Stimulated activated CD4-positive, alpha-beta T cell treated with anti-CD3 and anti-CD28 coated beads, Interleukin-1b, Interleukin-23, amount 100 ng/mL, for 1 hour (primary cell): ENCODE results near the gene STUB1.

Source experiments
- DNase-seq, 2 donors: peaks; one replicate each; pipeline ENCODE4 v3.0.0-alpha.2; 2020; ENCODE audit warnings: low read depth in 2 of 2

STUB1 gene

GRCh38 chr16:667113-667779 is 13.0 kb upstream of the STUB1 start:
- no peak for DNase-seq

GRCh38 chr16:667780-668518 is 12.3 kb upstream of the STUB1 start, which contains the start of gene RHOT2:
Gene RHOT2 (plus strand): TSS chr16:668132. CDS start chr16:668200, 68 bp downstream.
- peak; percentile 80 to 88 for DNase-seq

GRCh38 chr16:668519-669171 is 11.6 kb upstream of the STUB1 start:
- no peak for DNase-seq

- DNase-seq: no peak
Observed at GRCh38 chr16:669666-670065, 10.5 kb upstream of the STUB1 start.

- no peak for DNase-seq
Observed at GRCh38 chr16:670485-671352, 9.5 kb upstream of the STUB1 start.

DNA sequence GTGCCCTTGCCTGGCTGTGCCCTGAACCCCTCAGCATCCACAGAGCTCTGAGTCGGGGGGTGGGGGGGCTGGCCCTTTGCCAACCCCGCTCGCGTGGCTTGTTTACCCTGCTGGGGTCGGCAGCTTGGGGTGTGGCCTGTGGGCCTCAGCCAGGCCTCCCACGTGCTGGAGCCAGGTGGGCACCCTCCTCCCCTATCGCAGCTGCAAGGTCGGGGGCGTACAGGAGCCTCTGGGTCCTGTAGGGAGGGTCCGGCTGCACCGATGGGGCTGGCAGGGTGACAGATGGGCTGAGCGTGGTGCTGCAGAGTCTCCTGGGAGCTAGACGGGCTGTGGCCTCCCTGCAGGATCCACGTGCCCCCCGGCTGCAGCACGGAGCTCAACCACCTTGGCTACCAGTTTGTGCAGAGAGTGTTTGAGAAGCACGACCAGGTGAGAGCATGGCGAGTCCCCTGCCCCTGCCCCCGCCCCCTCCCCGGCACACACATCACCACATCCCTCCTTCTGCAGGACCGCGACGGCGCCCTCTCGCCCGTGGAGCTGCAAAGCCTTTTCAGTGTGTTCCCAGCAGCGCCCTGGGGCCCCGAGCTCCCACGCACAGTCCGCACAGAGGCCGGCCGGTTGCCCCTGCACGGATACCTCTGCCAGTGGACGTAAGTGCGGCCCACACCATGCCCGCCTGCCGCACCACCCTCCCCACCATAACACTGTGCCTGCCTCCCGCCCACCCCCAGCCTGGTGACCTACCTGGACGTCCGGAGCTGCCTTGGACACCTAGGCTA is 8.7 kb upstream of the STUB1 start:
- no peak for DNase-seq

GRCh38 chr16:672371-672770 is 7.8 kb upstream of the STUB1 start:
- no peak for DNase-seq

DNA sequence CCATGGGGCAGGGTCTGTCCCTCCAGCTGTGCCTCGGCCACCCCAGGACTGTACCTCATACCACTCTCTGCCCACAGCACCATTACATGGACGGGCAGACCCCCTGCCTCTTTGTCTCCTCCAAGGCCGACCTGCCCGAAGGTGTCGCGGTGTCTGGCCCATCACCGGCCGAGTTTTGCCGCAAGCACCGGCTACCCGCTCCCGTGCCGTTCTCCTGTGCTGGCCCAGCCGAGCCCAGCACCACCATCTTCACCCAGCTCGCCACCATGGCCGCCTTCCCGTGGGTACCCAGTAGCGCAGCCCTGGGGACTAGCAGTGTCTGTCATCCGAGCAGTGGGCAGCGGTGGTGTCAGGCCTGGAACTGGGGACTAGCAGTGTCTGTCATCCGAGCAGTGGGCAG is 7.4 kb upstream of the STUB1 start:
- no peak for DNase-seq

- no peak for DNase-seq
Observed at GRCh38 chr16:673399-673991, 6.7 kb upstream of the STUB1 start.

DNA sequence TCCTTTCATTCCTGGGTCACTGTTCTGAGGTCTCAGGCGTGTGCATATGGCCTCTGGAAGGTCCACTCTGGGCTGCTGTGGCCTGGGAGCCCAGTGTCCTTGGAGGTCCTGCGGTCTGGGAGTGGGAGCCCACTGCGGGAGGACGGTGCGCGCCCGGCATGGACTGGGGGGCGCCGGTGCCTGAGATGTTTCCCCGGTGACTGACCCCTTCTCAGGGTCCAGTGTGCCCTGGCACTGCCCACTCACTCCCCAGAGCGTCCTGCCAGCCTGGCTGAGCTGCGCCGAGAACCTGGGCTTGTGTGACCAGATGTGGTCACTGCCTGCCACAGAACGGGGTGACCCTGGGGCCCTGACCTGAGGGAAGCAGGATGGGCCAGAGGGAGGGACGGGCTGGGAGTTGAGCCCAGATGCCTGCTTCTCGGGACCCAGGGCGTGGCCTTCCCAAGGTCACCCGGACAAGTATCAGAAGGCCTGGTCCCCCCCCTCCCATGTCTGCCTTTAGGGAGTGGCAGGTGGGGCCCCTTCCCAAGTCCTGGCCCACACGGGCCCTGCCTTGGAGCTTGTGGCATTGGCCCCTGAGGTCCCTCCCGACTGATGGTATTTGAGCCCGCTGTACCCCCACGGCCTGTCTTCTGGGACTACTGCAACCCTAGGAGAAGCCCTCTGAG is 5.9 kb upstream of the STUB1 start:
- no peak for DNase-seq

DNA sequence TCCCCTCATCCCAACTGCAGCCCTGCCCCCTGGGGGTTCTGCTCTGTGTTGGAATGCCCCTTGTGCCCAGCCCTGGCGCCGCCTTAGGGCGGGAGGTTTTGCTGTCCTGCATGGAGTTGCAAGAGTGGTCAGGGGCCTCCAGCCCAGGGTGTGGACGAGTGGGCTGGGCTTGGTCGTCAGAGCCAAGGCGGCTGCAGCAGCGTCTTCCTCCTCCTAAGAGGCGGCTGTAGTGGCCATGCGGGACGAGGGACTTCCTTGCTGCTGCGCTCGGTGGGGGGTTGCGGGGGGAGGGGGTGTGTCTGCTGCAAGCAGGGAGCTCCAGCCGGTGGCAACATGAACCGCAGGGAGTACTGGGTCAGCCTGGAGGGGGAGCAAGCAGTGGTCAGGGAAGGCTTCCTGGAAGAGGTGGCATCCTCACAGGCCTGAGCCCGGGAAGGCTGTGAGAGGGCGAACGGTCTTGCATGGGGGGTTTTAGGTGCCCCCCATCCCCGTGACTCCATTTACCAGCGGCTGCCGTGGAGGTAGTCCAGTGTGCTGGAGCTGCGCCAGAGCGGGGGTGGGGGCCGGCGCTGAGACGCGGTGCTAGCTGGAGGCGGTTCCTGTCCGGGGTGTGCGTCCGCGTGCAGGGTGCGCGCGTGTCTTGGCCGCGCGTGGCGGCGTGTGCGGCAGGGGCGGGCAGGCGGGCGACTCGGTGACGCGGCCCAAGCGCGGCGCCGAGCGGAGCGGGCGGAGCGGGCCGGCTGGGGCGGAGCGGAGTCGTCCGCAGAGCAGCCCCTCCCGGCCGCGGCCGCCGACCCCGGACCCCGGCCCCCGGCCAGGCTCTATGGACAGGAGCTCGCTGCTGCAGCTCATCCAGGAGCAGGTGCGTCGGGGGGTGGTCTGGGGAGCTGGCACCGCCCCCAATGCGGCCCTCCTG is 5.0 kb upstream of the STUB1 start, which contains the start of gene RHBDL1:
Gene RHBDL1 (plus strand): TSS at position 704 of the 916 bp plus-strand sequence. CDS start 120 bp downstream, at position 824.
- no peak for DNase-seq

- no peak for DNase-seq
Observed at GRCh38 chr16:675884-676564, 4.2 kb upstream of the STUB1 start.

- no peak for DNase-seq
Observed at GRCh38 chr16:676565-676902, 3.7 kb upstream of the STUB1 start.

- DNase-seq: no peak
Observed at GRCh38 chr16:676913-677312, 3.3 kb upstream of the STUB1 start.

- DNase-seq: no peak
Observed at GRCh38 chr16:677316-678190, 2.7 kb upstream of the STUB1 start.

DNA sequence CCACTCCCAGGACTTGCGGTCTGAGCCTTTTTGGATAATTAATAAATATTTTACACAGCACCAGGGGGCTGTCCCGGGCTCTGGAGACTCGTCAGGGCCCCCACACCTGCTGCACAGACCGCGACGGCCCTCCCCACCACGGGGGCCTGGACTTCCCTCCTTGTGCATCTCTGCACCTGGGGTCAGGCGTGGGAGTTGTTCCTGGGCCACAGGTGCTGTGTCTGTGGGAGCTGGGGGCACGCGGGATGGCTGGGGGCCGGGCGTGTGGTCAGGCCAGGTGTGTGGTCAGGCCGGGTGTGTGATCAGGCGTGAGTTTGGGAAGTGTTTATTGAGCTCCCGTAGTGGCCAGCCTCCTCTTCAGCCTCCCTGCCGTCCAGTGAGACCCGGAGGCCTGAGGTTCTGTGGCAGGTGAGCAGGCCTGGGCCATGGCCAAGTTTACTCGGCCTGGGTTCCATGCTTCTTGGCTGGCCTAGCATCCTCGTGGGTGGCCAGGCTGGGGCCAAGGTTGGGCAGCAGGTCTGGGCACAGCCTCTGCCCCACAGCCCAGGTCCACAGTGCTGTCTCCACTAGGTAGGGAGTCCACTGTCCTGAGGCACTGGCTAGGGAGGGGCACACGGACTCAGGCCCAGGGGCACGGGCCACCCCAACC is 1.9 kb upstream of the STUB1 start:
- DNase-seq: no peak
